K562 (cell line): ENCODE results near the gene HSD17B8. TPM values are rescaled to one million over a fixed set of nuclear protein-coding genes. Genes with fewer than 3 reads are reported as not detected.

Experiments
- FOS ChIP-seq: IDR thresholded peaks from 3 replicates; pipeline ENCODE4 v1.6.1; 2011; ENCODE audit not compliant: insufficient read length; ENCODE audit errors: extremely low read depth
- REST ChIP-seq, 2 experiments: fragments of 450-650 bp; formaldehyde crosslinking in 1 of 2; IDR thresholded peaks; 2 replicates each; pipeline versions ENCODE4 v1.4.0 to v1.6.1; 2014 to 2020; ENCODE audit warnings: mild to moderate bottlenecking in 2 of 2, borderline replicate concordance in 1 of 2, low read depth in 1 of 2
- TAF1 ChIP-seq: IDR thresholded peaks from 2 replicates; pipeline ENCODE4 v1.6.1; 2011; ENCODE audit warnings: mild to moderate bottlenecking, low read length, moderate library complexity; ENCODE audit not compliant: insufficient read depth, control insufficient read depth, severe bottlenecking; ENCODE audit errors: extremely low read depth
- polyA plus RNA-seq, 8 experiments: library from polyadenylated mRNA; depleted of rRNA in 4 of 8; stranded (reverse) in 5 of 8; unstranded in 3 of 8; fragments of >200 nt; fragmentation: Nextera tagmentation in 2 of 8; fragmentation: Illumina TruSeq in 1 of 8; extraction: Ambion mirVana in 2 of 8; extraction: Trizol in 1 of 8; gene quantifications; 2 replicates each; pipeline versions ENCODE4 v1.2.1 to v1.2.3, GENCODE V29; 2011 to 2014; ENCODE audit warnings: inconsistent platforms in 1 of 8, missing spikeins in 1 of 8
- total RNA-seq, 7 experiments: library from RNA; depleted of rRNA in 6 of 7; stranded (reverse); fragments of >200 nt in 6 of 7; fragmentation: Illumina TruSeq in 2 of 7; extraction: Trizol in 2 of 7; gene quantifications; 2 replicates each; pipeline versions ENCODE4 v1.2.1 to v1.2.3, GENCODE V29; 2011 to 2021; ENCODE audit warnings: low replicate concordance in 1 of 7

Gene HSD17B8
- total and polyA plus RNA-seq, 9 of the 15 experiments (the other 6 are each of a cell fraction or from before 2014, with no cell fraction given) = 3.7 to 35.2 (median 14.2) TPM

GRCh38 chr6:33248932-33249731 is 44.7 kb downstream of the HSD17B8 start (continued):
- peak; percentile 10; the same call in 1 of the 2 replicates for TF ChIP-seq REST (IDR thresholded peaks at IDR 0.05; ENCODE audit: borderline replicate concordance)
- no peak for TF ChIP-seq REST (CRISPR knock-in tag; IDR thresholded peaks at IDR 0.05; ENCODE audit: low read depth)
- peak; percentile 73 for TF ChIP-seq FOS
- peak; percentile 72 for TF ChIP-seq TAF1
